Heart left ventricle (tissue), 16 donors: ENCODE results near the gene KCNMA1. TPM values are rescaled to one million over a fixed set of nuclear protein-coding genes. Genes with fewer than 3 reads are reported as not detected.

Experiments used
- ATAC-seq, 4 donors: fragments of 200-7000 bp; cut with Tn5 transposase; one replicate each; pipeline ENCODE4 v1.9.1; 2020 to 2022; ENCODE audit warnings: moderate library complexity in 4 of 4, mild to moderate bottlenecking in 3 of 4, moderate number of reproducible peaks in 1 of 4
- DNase-seq, 5 donors: peaks; one replicate each; pipeline ENCODE4 v3.0.0-alpha.2; 2020
- H3K27ac ChIP-seq, 12 donors: fragments of 200-600 bp; sonication (generic) in 4 of 12; one replicate each; pipeline versions ENCODE4 v1.5.0 to v1.8.0; 2016 to 2022; ENCODE audit warnings: mild to moderate bottlenecking in 2 of 12
- H3K27me3 ChIP-seq, 9 donors: fragments of 200-600 bp; sonication (generic) in 2 of 9; one replicate each; pipeline versions ENCODE4 v1.5.1 to v1.8.0; 2016 to 2022; ENCODE audit warnings: mild to moderate bottlenecking in 3 of 9
- H3K36me3 ChIP-seq, 9 donors: fragments of 200-600 bp; sonication (generic) in 2 of 9; one replicate each; pipeline versions ENCODE4 v1.5.0 to v1.8.0; 2018 to 2022; ENCODE audit warnings: mild to moderate bottlenecking in 2 of 9
- H3K4me1 ChIP-seq, 12 donors: fragments of 200-600 bp; sonication (generic) in 4 of 12; one replicate each; pipeline versions ENCODE4 v1.5.0 to v1.8.0; 2016 to 2022; ENCODE audit warnings: mild to moderate bottlenecking in 3 of 12
- H3K4me3 ChIP-seq, 12 donors: fragments of 200-600 bp; sonication (generic) in 4 of 12; one replicate each; pipeline versions ENCODE4 v1.5.0 to v1.8.0; 2017 to 2022; ENCODE audit warnings: mild to moderate bottlenecking in 9 of 12, moderate library complexity in 4 of 12
- H3K9me3 ChIP-seq, 12 donors: fragments of 200-600 bp; sonication (generic) in 4 of 12; one replicate each; pipeline versions ENCODE4 v1.5.0 to v1.8.0; 2016 to 2022; ENCODE audit warnings: mild to moderate bottlenecking in 1 of 12
- POLR2A ChIP-seq, 2 donors: fragments of 450-650 bp; IDR thresholded peaks; one replicate each; pipeline ENCODE4 v1.6.1; 2017; ENCODE audit warnings: antibody characterized with exemption in 2 of 2, mild to moderate bottlenecking in 2 of 2, moderate library complexity in 2 of 2
- WGBS, 4 donors: extraction: QIAGEN DNeasy Blood & Tissue Kit in 2 of 4; methylation state at CpG; one replicate each; pipeline versions ENCODE4 v1.1.5 to v1.1.7; 2013 to 2018; 5-methylcytosine and 5-hydroxymethylcytosine counted together
- intact Hi-C, 10 donors: fragments of 100-400 bp; cut with DNase I; formaldehyde crosslinking; loops; one replicate each; pipeline versions ENCODE4 v1.11.1 to v1.14.2; 2022
- polyA plus RNA-seq, 2 donors: library from polyadenylated mRNA; stranded (reverse); fragments of 200-250 nt; gene quantifications; one replicate each; pipeline ENCODE4 v1.2.3, GENCODE V29; 2013
- total RNA-seq, 9 donors: library from RNA; depleted of rRNA in 2 of 9; stranded (reverse); fragments of >200 nt in 2 of 9; fragmentation: NEBNext Ultra II Directional in 3 of 9; extraction: Animal tissue kit (Norgen Biotek cat#: 25700) in 3 of 9; gene quantifications; one replicate each; pipeline versions ENCODE4 v1.1.0 to v1.2.4, GENCODE V29; 2016 to 2023
- TF ChIP-seq, protein P1 (sequence below), 12 donors: fragments of 200-600 bp; sonication (generic) in 4 of 12; IDR thresholded peaks; one replicate each; pipeline versions ENCODE4 v1.5.0 to v1.8.0; 2018 to 2022; ENCODE audit warnings: antibody characterized with exemption in 12 of 12, mild to moderate bottlenecking in 5 of 12
- donor health status: ischemic (EF 13 %, LVEDD 7.1; RV severe dilation, severe dysfunction).
- donor health status: healthy with polysubstance abuse.
- donor health status: DM: no; HTN: yes; CAD: no.
- donor health status: DM: no; HTN: no; CAD: no.
- donor health status: ischemic (EF 25% LVEDD 6.9; RV normal size, moderate dysfunction).
- donor health status: ischemic (EF 25% LVEDD 5.7; RV mildly dilated, moderate dysfunction).
- donor health status: healthy.
- donor health status: DM: yes; HTN: yes; CAD: no.
- donor health status: ischemic (EF 35%, LVEDD 5.7; RV mildly dilated, moderate dysfunction).
- donor health status: nonischemic (EF 11% LVEDD 7.7; RV severe dilation, severe dysfunction).
- donor health status: DM: yes; HTN: yes; CAD: no.
- donor health status: PGD.
- donor health status: ischemic (EF 29% LVEDD 5.4; RV normal size, mild dysfunction).
- donor health status: nonischemic (EF 23%, LVEDD 6.1; RV moderate dilation, normal function).

KCNMA1 gene
- total and polyA plus RNA-seq, 11 donors = 0.39 to 8.7 (median 1.7) TPM

DNA sequence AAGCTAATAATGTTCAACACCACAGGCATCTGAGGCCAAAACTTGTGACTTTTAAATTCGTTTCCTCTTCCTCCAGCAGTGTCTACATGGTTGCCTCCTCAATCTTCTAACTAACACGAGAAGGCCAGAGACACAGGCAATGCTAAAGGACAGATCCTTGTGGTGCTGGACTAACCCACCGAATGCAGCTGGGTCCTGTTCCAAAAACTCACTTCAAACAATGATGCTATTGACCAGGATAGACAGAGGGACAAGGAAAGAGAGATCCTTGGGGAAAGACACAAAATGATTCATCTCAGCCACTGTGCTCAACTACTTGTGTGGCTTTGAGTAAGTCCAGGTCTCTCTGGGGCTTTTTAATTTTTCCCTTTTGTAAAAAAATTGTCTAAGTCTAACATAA lies 107.6 kb downstream of the KCNMA1 start:
- H3K9me3 ChIP-seq = no peaks in the 10 kb centered on the region

DNA sequence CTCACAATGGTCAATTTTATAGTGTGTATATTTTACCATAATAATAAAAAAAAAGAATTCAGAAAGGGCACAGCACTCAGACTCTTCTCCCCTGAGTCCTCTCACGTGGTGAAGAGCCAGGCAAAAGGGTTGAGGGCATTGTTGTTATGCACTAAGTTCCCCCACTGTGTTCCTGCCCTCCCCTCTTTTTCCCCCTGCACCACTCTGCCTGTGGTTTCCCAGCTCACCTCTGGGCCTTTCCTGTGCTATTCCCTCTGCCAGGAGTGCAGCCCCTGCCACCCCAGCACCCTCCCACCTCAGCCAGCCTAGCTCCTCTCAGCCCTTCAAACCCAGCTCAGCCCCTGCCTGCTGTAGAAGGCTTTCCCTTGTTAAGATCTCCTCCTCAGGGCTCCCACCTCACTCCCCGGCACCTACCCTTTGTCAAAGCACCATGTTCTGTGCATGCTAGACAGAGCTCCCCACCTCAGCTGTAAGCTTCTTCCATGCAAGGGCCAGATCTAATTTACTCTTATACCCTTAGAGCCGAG lies 108.5 kb downstream of the KCNMA1 start:
- DNase-seq = no peak
- Histone ChIP-seq H3K27me3 (no peaks in the 10 kb centered on the region), H3K9me3 (no peaks in the 10 kb centered on the region), H3K36me3 (no peaks in the 10 kb centered on the region), H3K4me3 (no peak overlapping the region), H3K27ac (peak overlapping the region in 1 of 12 donors; percentile 45), H3K4me1 (peaks cover 0 to 33% (median 0%) of the 10 kb centered on the region in 12 donors)
- 77 to 82% (median 81%) methylated on average over 3 of the region's 3 CpGs for WGBS, 4 donors
- TF ChIP-seq POLR2A (IDR thresholded peaks at IDR 0.05) = no peak
- TF ChIP-seq, protein P1, sequence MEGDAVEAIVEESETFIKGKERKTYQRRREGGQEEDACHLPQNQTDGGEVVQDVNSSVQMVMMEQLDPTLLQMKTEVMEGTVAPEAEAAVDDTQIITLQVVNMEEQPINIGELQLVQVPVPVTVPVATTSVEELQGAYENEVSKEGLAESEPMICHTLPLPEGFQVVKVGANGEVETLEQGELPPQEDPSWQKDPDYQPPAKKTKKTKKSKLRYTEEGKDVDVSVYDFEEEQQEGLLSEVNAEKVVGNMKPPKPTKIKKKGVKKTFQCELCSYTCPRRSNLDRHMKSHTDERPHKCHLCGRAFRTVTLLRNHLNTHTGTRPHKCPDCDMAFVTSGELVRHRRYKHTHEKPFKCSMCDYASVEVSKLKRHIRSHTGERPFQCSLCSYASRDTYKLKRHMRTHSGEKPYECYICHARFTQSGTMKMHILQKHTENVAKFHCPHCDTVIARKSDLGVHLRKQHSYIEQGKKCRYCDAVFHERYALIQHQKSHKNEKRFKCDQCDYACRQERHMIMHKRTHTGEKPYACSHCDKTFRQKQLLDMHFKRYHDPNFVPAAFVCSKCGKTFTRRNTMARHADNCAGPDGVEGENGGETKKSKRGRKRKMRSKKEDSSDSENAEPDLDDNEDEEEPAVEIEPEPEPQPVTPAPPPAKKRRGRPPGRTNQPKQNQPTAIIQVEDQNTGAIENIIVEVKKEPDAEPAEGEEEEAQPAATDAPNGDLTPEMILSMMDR (IDR thresholded peaks at IDR 0.05) = no peak
- intact Hi-C loops = no loop called here
- ATAC-seq = no peak

More for the DNA sequence above, 107.6 kb downstream of the KCNMA1 start:
- no peak for DNase-seq
- 57 to 75% (median 70%) methylated on average over 3 of the region's 3 CpGs for WGBS, 4 donors
- Histone ChIP-seq H3K4me3 (no peak overlapping the region), H3K27ac (peak overlapping the region in 2 of 12 donors; percentile 45 to 85), H3K36me3 (no peaks in the 10 kb centered on the region), H3K4me1 (peaks cover 0 to 33% (median 0%) of the 10 kb centered on the region in 12 donors), H3K27me3 (peaks cover 0 to 8% (median 0%) of the 10 kb centered on the region in 9 donors)
- TF ChIP-seq, protein P1 (IDR thresholded peaks at IDR 0.05) = no peak
- no peak for ATAC-seq
- intact Hi-C loops = no loop called here

DNA sequence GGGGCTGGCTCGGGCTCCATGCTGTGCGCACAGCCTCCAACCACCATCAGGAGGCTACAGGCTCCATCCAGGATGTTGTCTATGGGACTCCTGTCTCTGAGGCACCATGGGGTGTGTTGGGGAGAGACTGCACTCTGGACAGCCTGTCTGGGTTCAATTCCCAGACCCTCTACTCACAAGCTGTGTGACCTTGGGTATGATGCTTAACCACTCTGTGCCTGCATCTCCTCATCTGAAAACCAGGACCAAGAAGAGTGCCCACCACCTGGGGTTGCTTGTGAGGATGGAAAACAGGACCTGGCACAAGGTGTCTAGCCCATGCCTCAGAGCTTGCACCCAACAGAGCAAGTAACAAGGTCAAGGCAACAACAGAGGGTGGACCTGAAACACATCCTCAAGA lies 109.8 kb downstream of the KCNMA1 start:
- TF ChIP-seq, protein P1 (IDR thresholded peaks at IDR 0.05) = no peak
- TF ChIP-seq POLR2A (IDR thresholded peaks at IDR 0.05) = no peak
- H3K9me3 ChIP-seq = no peaks in the 10 kb centered on the region
- ATAC-seq (no peak), DNase-seq (no peak)
- 89 to 98% (median 93%) methylated on average over 2 of the region's 2 CpGs for WGBS, 4 donors
- H3K4me3 ChIP-seq = no peak overlapping the region
- no peaks in the 10 kb centered on the region for H3K36me3 ChIP-seq
- intact Hi-C loops = no loop called here
- peaks cover 0 to 4% (median 0%) of the 10 kb centered on the region in 9 donors for H3K27me3 ChIP-seq
- peak overlapping the region in 1 of 12 donors; percentile 67 for H3K27ac ChIP-seq
- peaks cover 0 to 32% (median 0%) of the 10 kb centered on the region in 12 donors for H3K4me1 ChIP-seq

DNA sequence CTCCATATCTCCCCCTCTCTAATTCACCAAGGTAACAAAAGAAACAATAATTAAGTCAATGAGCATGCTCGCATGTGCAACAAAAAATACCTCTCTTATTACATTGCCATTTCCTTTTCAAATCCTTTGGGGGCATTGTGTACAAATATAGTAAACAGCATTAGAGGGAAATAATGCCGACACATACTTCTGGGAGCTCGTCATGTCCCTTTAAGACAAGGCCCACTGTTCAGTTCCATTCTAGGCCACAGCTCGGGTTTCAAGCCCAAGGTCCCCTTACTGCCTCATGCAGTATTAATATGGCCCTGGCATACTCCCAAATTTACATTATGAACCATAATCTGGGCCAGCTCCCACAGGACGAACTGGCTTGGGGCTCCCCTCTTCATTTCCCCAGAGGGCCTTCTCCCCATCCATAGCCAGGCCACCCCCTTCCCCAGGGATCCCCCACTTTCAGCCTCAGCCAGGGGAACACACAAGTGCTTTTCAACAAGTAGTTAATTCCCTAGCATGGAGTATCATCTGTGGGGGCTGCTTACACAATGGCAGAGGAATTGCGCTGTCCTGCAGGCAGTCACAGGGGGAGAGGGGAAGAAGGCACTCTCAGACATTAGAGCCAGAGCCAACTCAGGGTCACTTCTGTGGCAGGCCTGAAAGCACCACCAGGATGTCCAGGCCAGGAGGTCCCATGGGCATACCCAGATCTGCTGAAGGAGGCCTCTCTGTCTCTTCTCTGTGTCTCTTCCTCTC lies 110.6 kb downstream of the KCNMA1 start:
- Histone ChIP-seq H3K4me1 (peaks cover 0 to 24% (median 0%) of the 10 kb centered on the region in 12 donors), H3K27ac (peak overlapping the region in 1 of 12 donors; percentile 67), H3K36me3 (no peaks in the 10 kb centered on the region), H3K9me3 (no peaks in the 10 kb centered on the region), H3K4me3 (no peak overlapping the region), H3K27me3 (peaks cover 0 to 4% (median 0%) of the 10 kb centered on the region in 9 donors)
- WGBS, 4 donors = 43 to 72% (median 61%) methylated on average over 6 of the region's 6 CpGs
- TF ChIP-seq, protein P1 (IDR thresholded peaks at IDR 0.05) = no peak
- no peak for TF ChIP-seq POLR2A (IDR thresholded peaks at IDR 0.05)
- intact Hi-C loops = no loop called here
- DNase-seq = no peak
- no peak for ATAC-seq
